ENCODE measurements around the gene CYP2E1. TPM values are rescaled to one million over a fixed set of nuclear protein-coding genes. Genes with fewer than 3 reads are reported as not detected.
A peak's percentile ranks its signal among the peaks of the same experiment; 100 is the strongest.

The CYP2E1 gene
- total RNA-seq, 1 donor from 2014 or later: 11.9 TPM

GRCh38 chr10:133523631-133524203, 3.4 kb upstream of the CYP2E1 start:
- H3K27me3 ChIP-seq: peaks cover 12% of the 10 kb centered on the region
- no peak overlapping the region for H3K4me3 ChIP-seq
- no peaks in the 10 kb centered on the region for H3K4me1 ChIP-seq
- no peaks in the 10 kb centered on the region for H3K36me3 ChIP-seq
- no peak for DNase-seq (ENCODE audit: low spot score in 2 of 2)
- H3K27ac ChIP-seq: no peak overlapping the region
- intact Hi-C loops (cut with DNase I): no loop called here
- peaks cover 0 to 11% of the 10 kb centered on the region in 2 donors for H3K9me3 ChIP-seq
- TF ChIP-seq, protein P1, sequence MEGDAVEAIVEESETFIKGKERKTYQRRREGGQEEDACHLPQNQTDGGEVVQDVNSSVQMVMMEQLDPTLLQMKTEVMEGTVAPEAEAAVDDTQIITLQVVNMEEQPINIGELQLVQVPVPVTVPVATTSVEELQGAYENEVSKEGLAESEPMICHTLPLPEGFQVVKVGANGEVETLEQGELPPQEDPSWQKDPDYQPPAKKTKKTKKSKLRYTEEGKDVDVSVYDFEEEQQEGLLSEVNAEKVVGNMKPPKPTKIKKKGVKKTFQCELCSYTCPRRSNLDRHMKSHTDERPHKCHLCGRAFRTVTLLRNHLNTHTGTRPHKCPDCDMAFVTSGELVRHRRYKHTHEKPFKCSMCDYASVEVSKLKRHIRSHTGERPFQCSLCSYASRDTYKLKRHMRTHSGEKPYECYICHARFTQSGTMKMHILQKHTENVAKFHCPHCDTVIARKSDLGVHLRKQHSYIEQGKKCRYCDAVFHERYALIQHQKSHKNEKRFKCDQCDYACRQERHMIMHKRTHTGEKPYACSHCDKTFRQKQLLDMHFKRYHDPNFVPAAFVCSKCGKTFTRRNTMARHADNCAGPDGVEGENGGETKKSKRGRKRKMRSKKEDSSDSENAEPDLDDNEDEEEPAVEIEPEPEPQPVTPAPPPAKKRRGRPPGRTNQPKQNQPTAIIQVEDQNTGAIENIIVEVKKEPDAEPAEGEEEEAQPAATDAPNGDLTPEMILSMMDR (IDR thresholded peaks at IDR 0.05): no peak

DNA sequence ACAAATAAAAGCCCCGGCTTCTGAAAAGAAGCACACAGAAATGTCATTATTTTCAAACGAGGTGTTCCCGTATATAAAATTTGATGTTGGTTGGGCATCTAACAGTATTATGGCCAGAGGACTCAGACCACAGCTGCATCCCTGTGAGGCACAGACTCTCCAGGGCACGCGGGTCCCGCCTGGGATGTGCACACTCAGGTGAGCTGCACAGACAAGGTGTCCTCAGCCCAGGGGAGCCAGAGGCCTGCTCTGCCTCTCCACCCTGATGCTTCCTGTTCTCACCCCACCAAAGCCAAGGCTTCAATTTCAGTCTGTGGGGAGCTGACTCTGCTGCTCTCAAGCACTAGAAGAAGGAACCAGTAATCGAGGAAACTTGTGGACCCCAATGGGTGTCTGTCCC, 1.7 kb upstream of the CYP2E1 start:
- no peaks in the 10 kb centered on the region for H3K36me3 ChIP-seq
- no peaks in the 10 kb centered on the region for H3K4me1 ChIP-seq
- intact Hi-C loops (cut with DNase I): no loop called here
- DNase-seq (ENCODE audit: low spot score in 2 of 2): no peak
- H3K27me3 ChIP-seq: peaks cover 13% of the 10 kb centered on the region
- H3K27ac ChIP-seq: no peak overlapping the region
- H3K4me3 ChIP-seq: no peak overlapping the region
- H3K9me3 ChIP-seq: peaks cover 0 to 11% of the 10 kb centered on the region in 2 donors
- TF ChIP-seq, protein P1 (IDR thresholded peaks at IDR 0.05): no peak

GRCh38 chr10:133527771-133528271, 658 bp downstream of the CYP2E1 start:
- TF ChIP-seq, protein P1 (IDR thresholded peaks at IDR 0.05): no peak
- peaks cover 13% of the 10 kb centered on the region for H3K27me3 ChIP-seq
- peak overlapping the region in 1 of 2 donors; percentile 49 for H3K4me3 ChIP-seq
- DNase-seq (ENCODE audit: low spot score in 2 of 2): no peak
- intact Hi-C loops (cut with DNase I): no loop called here
- no peak overlapping the region for H3K27ac ChIP-seq
- no peaks in the 10 kb centered on the region for H3K36me3 ChIP-seq
- peaks cover 0 to 11% of the 10 kb centered on the region in 2 donors for H3K9me3 ChIP-seq
- H3K4me1 ChIP-seq: no peaks in the 10 kb centered on the region

GRCh38 chr10:133528296-133528844, 1.2 kb downstream of the CYP2E1 start:
- intact Hi-C loops (cut with DNase I): no loop called here
- Histone ChIP-seq H3K27me3 (peaks cover 13% of the 10 kb centered on the region), H3K9me3 (peaks cover 0 to 5% of the 10 kb centered on the region in 2 donors), H3K27ac (no peak overlapping the region), H3K4me3 (peak overlapping the region in 1 of 2 donors; percentile 49), H3K36me3 (no peaks in the 10 kb centered on the region), H3K4me1 (no peaks in the 10 kb centered on the region)
- no peak for DNase-seq (ENCODE audit: low spot score in 2 of 2)
- TF ChIP-seq, protein P1 (IDR thresholded peaks at IDR 0.05): no peak

DNA sequence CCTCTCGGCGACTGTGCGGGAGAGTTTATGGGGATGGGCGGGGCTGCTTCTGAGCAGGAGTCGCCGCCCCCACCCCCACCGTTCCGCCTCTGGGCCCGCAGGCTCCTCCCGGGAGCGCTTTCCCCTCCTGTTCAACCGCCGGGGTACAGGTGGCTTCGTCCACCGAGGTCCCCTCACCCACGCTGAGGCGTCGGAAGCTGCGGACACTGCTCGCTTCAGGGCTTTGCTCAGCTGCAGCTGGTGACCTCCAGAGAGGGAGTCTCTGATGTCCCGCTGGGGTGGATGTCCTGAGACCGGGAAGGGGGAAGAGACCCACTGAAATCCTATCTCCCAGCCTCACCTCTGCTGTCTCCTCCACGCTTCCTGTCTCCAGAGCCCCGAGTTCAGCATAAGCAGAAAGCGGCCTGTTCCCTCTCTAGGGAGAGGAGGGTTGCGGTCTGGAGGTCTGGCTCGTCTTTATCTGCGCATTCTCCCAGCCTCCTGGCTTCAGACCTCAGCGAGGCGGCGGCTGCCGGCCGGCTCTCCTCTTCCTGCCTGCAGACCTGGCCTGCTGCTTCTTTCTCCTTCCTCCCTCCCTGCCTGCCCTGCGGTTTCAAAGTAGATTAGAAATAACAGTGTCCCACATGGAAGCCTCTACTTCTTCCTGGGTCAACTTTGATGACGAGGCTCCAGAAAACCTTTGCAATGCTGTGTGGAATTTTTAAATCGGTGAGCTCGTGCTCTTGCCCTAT, 1.8 kb downstream of the CYP2E1 start:
- H3K4me1 ChIP-seq: no peaks in the 10 kb centered on the region
- peak overlapping the region in 1 of 2 donors; percentile 49 for H3K4me3 ChIP-seq
- no peaks in the 10 kb centered on the region for H3K9me3 ChIP-seq
- TF ChIP-seq, protein P1 (IDR thresholded peaks at IDR 0.05): no peak
- no peak for DNase-seq (ENCODE audit: low spot score in 2 of 2)
- intact Hi-C loops (cut with DNase I): no loop called here
- H3K27me3 ChIP-seq: peaks cover 13% of the 10 kb centered on the region
- no peaks in the 10 kb centered on the region for H3K36me3 ChIP-seq
- H3K27ac ChIP-seq: no peak overlapping the region

All from ascending aorta (tissue), 2 donors.